IPS DF 4.7 (cell line): ENCODE measurements around the gene PDILT.
"Not testable (repeated sequence)": the region's sequence is repeated elsewhere in the genome, so short reads cannot be mapped to it uniquely, and the experiment has no call there.

Source experiments
- DNase-seq: peaks from one replicate; pipeline ENCODE4 v3.0.0-alpha.2; 2013; ENCODE audit warnings: low spot score; ENCODE audit errors: extremely low read depth

Gene PDILT

DNA sequence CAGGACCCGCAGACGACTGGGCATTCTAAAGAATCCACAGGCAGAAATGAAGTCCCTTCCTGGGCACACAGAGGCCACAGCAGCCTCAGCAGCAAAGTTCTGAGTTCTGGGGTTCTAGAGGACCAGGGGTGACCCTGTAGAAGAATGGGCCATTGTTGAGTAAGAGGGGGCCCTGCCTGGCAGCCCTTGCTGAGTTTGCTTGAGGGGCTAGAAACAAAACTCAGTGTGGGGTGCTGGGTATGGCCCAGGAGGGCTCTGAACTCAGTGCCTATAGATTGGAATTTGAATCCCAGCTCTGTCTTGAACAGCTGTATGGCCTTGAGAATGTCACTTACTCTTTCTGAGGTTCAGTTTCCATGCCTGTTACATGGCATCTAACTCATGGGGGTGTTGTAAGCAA is at the start of gene PDILT:
Gene PDILT (minus strand): TSS at position 101 of the 400 bp plus-strand sequence. CDS start 5,437 bp downstream, outside the sequence.
- no peak for DNase-seq

DNA sequence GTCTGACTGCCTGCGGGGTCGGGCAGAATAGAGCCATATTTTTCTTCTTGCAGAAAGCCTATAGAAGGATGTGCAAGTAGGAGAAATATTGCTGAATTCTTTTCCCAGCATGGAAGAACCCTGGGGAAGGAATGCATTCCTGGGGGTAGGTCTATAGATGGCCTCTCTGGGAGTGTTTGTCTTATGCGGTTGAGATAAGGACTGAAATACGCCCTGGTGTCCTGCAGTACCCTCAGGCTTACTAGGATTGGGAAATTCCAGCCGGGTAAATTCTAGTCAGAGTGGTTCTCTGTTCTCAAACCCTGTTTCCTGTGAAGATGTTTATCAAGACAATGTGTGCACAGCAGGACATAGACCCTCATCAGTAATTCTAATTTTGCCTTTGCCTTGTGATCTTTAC is 49.1 kb upstream of the PDILT start:
- not testable (repeated sequence) for DNase-seq

DNA sequence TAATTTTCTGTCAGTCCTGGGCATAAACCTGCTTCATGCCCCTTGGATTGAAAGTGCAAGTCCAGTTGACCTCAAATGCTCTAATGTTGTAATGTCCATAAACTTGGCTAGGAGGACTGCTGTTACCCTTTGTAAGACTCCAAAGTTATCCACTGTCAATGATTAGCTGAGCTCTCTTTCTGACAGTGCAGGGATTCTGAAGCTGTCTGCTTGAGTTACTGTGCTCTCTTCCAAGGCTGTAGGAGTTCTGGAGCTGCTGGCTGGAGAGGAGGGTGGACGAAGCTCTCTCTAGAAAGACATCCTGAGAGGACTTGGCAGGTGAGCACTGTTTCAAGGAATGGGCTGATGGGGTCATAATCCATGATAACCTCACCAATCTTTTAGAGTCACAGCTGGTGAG is 46.8 kb upstream of the PDILT start, which contains the start of gene ACSM2A:
Gene ACSM2A (plus strand): TSS at position 158 of the 400 bp plus-strand sequence. CDS start 8,594 bp downstream, outside the sequence.
- DNase-seq: not testable (repeated sequence)

- not testable (repeated sequence) for DNase-seq
Observed at GRCh38 chr16:20446652-20447393, 42.3 kb upstream of the PDILT start.

DNA sequence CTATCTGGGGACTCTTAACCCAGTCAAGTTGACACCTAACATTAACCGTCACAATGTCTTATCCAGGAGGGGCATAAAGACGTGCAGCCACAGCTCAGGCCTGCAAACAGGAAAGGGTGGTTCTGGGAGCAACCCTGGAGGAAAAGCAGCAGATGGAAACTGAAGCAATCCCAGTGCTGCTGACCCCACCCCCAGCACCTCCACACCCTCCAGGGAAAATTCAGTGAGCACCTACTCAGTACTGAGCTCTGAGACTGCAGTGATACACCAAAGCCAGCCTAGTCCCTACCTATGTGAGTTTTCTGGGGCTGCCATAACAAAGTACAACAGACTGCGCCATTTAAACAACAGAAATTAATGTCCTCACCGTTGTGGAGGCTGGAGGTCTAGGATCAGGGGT is 37.3 kb upstream of the PDILT start:
- not testable (repeated sequence) for DNase-seq

GRCh38 chr16:20441191-20441590 is 36.7 kb upstream of the PDILT start:
- no peak for DNase-seq

- not testable (repeated sequence) for DNase-seq
Observed at GRCh38 chr16:20440731-20441130, 36.2 kb upstream of the PDILT start.

DNA sequence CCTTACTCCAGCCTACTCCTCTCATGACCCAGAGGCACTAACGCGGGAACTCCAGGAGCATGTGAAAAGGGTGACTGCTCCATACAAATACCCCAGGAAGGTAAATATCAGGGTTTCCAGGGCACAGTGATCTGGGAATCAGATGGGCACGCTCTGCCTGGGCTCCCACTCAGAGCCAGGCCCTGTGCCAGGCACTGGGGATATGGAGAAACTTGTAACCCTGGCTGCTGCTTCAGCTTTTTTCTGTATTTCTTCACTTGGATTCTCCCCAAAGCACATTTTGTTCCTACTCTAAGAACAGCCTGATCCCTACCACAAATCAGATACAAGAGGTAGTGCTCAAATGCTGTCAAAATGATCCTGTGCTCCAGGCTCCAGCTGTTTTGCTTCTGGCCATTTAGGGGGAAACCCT is 35.3 kb upstream of the PDILT start:
- not testable (repeated sequence) for DNase-seq

GRCh38 chr16:20438950-20439349 is 34.4 kb upstream of the PDILT start:
- DNase-seq: not testable (repeated sequence)

GRCh38 chr16:20430948-20431347 is 26.4 kb upstream of the PDILT start:
- no peak for DNase-seq

DNA sequence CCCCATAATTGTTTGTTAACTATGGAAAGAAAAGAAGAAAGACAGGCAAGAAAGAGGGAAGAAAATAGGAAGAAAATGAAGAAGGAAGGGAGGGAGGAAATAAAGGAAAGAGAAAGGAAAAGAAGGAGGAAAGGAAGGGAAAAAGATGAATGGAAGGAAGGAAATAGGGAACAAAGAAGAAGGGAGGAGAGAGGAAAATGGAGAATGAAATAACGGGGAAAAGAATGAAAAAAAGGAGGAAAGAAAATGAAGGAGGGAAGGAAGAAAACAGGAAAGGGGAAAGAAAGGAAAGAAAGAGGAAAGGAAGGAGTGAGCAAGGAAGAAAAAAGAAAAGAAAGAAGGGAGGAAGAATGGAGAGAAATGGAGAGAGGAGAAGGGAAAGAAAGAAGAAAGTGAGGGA is 25.9 kb upstream of the PDILT start:
- DNase-seq: not testable (repeated sequence)

- not testable (repeated sequence) for DNase-seq
Observed at GRCh38 chr16:20429499-20429898, 25.0 kb upstream of the PDILT start.

GRCh38 chr16:20427401-20427797 is 22.9 kb upstream of the PDILT start:
- DNase-seq: not testable (repeated sequence)

DNA sequence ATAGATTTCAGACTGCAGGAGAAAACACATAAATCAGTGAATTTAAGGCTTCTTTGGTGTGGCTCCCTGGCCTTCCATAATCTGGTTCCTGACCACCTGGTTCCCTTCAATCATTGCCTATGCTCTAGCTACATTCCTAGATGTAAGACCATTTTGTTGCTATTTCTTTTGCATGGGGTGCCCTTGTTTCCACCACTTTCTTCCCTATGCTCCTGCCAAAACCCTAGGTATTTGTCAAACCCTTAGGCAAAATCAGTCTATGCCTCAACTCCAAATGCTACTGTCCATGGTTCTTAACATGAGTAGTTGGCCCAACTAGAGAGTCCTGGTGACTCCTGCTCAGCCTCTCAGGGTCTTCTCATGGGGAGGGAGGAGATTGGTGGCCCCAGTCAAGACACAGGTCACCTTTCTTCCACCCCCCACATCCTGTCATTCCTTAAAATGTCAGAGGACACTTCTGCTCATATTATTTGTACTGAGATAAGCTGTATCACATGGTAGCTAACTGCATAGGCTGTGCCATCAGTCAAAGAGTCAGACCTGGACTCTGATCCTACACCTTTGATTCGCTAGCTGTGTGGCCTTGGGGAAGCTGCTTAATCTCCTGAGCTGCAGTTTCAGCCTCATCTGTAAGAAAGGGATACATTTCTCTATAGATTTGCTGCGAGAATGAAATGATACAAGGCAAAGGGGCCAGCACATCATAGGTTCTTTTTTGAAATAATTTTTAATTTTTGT is 19.8 kb upstream of the PDILT start:
- DNase-seq: no peak

GRCh38 chr16:20423772-20424128 is 19.2 kb upstream of the PDILT start:
- DNase-seq: not testable (repeated sequence)

GRCh38 chr16:20421748-20422147 is 17.2 kb upstream of the PDILT start:
- not testable (repeated sequence) for DNase-seq

- DNase-seq: not testable (repeated sequence)
Observed at GRCh38 chr16:20419093-20419492, 14.6 kb upstream of the PDILT start.

- DNase-seq: no peak
Observed at GRCh38 chr16:20415541-20415940, 11.0 kb upstream of the PDILT start.

DNA sequence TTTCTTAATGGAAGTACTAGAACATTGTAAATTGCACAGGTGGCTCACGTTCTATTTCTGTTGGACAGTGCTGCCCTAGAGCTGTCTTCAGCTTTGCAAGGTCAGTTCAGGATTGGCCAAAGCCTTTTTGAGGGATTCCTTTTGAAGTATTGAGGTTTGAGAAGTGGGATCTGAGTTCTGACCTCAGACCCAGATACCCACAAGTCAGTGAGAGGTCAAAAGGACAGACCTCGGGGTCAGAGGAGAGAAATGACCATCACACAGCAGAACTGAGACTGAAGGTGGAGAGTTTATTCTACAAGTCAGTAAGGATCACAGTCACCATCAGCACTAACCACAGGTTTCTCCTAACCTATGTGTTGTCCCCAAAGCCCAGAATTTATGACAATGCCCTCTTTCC is 6.5 kb upstream of the PDILT start:
- no peak for DNase-seq

GRCh38 chr16:20410121-20410723 is 5.7 kb upstream of the PDILT start:
- DNase-seq: no peak

- DNase-seq: no peak
Observed at GRCh38 chr16:20409398-20410120, 5.0 kb upstream of the PDILT start, which contains the start of gene ACSM5. TSS of gene ACSM5 (plus strand) at chr16:20409534. CDS start at chr16:20411485, 1,951 bp downstream.
